Left cardiac atrium (tissue), 4 donors: Measurements from ENCODE around the gene CCR9. TPM values are rescaled to one million over a fixed set of nuclear protein-coding genes. Genes with fewer than 3 reads are reported as not detected.
A peak's percentile ranks its signal among the peaks of the same experiment; 100 is the strongest.

Experiments used
- ATAC-seq, 2 donors: fragments of 200-7000 bp; cut with Tn5 transposase; one replicate each; pipeline ENCODE4 v1.9.1; 2020; ENCODE audit warnings: mild to moderate bottlenecking in 2 of 2, moderate library complexity in 2 of 2
- DNase-seq: peaks from one replicate; pipeline ENCODE4 v3.0.0-alpha.2; 2020
- intact Hi-C, 2 donors: fragments of 100-400 bp; cut with DNase I; formaldehyde crosslinking; loops; one replicate each; pipeline versions ENCODE4 v1.14.1 to v1.15.1; 2022 to 2023
- total RNA-seq, 2 donors: library from RNA; stranded (reverse); fragmentation: NEBNext Ultra II Directional; extraction: Animal tissue kit (Norgen Biotek cat#: 25700); gene quantifications; one replicate each; pipeline ENCODE4 v1.2.1, GENCODE V29; 2021
- donor health status: DM: no; HTN: yes; CAD: no.
- donor health status: DM: no; HTN: yes; CAD: no; lungs with severe emphysema.
- donor health status: DM: yes; HTN: yes; CAD: no.
- donor health status: Dilated cardiomyopathy.

CCR9 gene
- total RNA-seq, 2 donors from 2014 or later = not detected

GRCh38 chr3:45869638-45870037 is 16.7 kb upstream of the CCR9 start:
- ATAC-seq (no peak), DNase-seq (no peak)
- intact Hi-C loops = no loop called here

DNA sequence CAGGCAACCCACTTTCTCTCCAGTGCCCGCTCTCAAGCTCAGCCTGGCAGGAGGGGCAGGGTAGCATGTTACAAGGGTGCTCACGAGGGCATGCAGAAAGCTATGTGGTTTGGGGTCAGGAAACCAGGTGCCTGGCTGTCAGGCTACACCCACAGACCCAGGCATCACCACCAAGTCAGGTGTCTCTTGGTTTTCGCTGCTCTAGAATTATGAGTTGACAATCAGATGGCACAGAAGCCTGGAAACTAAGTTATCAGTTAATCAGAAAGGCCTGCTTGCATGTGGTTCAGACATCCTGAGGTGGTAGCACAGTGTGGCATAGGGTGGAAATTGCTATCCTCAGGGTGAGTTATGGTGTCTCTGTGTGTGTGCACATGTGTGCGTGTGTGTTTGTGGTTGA is 16.2 kb upstream of the CCR9 start:
- DNase-seq = no peak
- peak in 1 of 2 donors; percentile 34 for ATAC-seq
- intact Hi-C loops = no loop called here

DNA sequence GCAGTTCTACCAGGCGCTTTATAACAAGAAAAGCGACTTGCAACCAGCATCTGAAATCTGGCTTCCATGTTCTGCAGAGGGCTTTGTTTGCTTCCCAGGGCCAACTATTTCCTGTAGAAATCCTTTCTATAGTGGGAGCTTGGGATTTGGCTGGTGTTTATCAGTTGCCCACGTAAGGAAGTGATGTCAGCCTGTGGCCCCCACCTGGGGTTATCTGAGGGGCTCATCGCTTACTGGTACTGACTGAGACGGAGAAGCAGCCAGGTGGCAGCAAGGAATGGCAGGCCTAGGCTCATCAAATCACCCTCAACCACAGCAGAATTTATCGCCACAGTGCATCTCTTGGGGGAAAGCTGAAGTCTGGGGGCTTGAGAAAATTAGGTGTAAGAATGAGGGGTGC is 14.6 kb upstream of the CCR9 start:
- DNase-seq (no peak), ATAC-seq (no peak)
- intact Hi-C loops = no loop called here

- DNase-seq = no peak
- intact Hi-C loops = no loop called here
- ATAC-seq = no peak
Observed at GRCh38 chr3:45872569-45872968, 13.8 kb upstream of the CCR9 start.

DNA sequence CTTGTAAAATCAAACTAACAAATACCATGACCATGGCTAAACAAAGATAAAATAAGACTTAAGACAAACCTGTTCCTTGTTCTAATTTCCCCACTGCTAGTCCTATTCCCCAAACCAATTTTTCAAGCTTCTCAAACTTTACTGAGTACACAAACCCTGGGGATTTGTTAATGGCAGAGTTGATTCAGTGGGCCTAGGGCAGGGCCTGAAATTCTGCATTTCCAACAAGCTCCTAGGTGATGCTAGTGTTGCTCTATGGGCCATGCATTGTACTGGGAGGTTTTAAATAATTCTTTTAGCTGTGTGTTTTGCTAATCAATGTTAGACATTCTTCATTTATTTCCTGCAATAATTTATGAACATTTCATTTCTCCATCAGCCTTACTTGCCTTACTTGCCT is 13.3 kb upstream of the CCR9 start:
- ATAC-seq = no peak
- intact Hi-C loops = no loop called here
- DNase-seq = no peak

DNA sequence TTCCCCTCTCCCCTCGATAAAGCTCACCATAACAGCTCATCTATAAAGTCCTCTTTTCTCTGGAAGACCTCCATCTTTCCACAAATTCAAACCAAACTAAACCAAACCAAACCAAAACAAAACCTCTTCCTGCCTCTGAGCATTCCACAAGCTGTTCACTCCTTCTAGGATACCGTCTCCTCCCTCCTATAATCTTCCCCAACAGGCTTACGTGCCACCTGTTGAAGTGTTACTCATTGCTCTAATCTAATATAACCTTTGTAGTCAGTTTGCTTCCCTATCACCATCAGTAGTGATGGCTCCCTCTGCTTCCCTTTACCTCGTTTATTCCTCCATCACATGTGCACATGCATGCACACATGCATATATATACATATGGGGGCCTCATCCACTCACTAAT is 12.7 kb upstream of the CCR9 start:
- ATAC-seq = no peak
- intact Hi-C loops = no loop called here

DNA sequence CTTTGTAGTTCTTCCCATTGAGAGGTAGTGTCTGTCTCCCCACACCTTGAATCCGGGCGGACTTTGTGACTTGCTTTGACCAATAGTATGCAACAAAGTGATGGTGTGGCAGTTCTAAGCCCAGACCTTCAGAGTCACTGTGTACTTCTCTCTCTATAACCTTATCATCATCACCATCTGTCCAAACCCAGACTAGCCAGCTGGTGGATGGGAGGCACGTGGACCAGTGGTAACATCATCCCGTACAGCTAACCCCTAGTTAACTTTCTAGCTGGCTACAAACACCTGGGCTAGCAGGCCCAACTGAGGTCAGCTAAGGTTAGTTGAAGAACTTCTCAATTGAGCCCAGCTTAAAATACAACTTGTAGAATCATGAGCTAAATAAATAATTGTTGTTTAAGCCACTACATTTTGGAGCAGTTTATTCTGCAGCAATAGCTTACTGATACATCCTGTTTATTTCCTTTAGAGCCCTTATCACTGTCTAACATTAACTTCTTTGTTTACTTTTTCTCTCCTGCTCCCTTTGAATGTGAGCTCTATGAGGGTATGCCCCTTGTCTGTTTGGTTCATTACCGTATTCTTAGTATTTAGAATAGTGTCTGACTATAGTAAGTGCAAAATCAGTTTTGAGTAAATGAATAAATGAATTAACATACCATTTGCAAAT is 11.5 kb upstream of the CCR9 start:
- DNase-seq (no peak), ATAC-seq (no peak)
- intact Hi-C loops = no loop called here

More for the DNA sequence above, 12.7 kb upstream of the CCR9 start:
- no peak for DNase-seq

- ATAC-seq (no peak), DNase-seq (no peak)
- intact Hi-C loops = no loop called here
Observed at GRCh38 chr3:45878124-45878523, 8.2 kb upstream of the CCR9 start.

- peak in 1 of 2 donors; percentile 40 for ATAC-seq
- no peak for DNase-seq
- intact Hi-C loops = no loop called here
Observed at GRCh38 chr3:45880725-45881077, 5.6 kb upstream of the CCR9 start.

DNA sequence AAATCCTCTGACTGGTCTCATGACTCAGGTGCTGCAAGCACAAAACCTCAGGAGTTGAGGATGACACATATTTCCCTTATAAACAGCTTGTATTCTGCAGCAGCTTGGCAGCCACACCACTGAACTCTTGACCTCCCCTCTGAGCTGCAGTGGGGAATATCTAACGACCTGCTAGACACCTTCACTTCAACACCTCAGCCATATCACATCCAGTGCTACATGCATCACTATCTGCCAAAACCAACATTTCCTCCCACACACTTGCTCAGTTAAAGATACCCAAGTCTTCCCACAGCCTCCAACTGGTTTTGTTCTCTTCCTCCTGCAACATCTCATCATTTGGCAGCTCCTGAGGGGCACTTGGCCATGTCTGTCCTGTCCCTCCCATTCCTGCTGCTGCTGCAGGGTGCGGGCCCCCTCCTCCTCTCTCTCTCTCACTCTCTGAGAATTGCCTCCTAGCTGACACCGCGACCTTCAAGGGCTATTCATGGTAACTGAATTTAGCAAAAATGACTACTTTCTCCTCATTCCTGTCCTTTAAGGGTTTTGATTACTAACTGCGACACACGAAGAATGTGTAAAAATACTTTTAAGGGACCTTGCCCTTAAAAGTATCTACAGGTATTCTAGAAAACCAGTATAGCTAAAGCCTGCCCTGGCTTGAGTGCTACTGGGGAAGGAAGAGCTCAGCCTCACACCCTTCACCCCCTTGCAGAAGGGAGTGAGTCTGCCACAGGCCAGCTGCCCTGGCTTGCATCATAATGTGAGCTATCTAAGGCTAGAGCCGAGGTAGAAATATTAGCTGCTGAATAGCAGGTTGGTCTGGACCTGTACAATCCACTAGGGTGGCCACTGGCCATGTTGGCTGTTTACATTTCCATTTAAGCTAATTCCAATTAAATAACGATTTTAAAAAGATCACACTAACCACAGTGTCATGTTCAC is 5.0 kb upstream of the CCR9 start:
- DNase-seq (peak; percentile 23), ATAC-seq (peak; percentile 87 to 95)
- intact Hi-C loops = no loop called here

DNA sequence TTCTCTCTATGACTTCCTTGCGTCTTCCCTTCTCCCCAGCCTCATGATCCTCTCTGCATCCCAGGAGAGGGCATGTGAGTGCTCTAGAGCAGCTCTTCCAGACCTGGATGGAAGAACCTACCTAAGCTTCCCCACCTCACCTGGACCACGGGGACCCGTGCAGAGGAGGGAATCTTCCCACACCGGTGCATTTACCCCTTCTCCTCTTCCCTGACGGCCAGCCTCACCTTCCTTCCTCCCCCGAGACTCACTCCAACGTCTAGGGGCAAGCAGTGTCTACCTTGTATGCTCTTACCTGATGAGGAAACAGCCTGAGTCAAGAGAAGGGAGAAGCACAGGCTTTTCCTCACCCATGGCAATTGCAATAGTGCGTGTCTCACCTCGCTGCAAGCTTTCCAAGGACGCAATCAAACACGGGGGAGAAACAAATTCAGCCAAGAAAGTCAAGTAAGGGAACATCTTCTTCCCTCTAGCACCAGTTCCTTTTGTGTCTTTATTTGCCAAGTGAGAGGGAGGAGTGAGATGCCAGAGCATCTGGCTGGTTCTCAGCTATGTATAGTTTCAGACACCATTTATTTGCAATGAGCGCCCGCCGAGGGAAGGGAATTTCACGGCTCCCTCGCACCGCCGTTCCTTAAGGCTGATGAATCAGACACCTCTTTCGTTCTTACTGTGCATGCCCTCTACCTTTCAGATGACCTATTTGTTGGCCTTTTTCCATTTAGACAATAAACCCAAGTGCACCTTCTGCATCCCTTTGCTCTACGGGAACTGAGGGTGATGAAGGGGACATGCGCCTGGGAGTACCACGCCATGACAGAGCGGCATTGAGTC is 1.8 kb upstream of the CCR9 start:
- intact Hi-C loops = no loop called here
- peak in 1 of 2 donors; percentile 17 for ATAC-seq
- DNase-seq = no peak

GRCh38 chr3:45887285-45887684 is 942 bp downstream of the CCR9 start:
- DNase-seq (no peak), ATAC-seq (no peak)
- intact Hi-C loops = no loop called here

DNA sequence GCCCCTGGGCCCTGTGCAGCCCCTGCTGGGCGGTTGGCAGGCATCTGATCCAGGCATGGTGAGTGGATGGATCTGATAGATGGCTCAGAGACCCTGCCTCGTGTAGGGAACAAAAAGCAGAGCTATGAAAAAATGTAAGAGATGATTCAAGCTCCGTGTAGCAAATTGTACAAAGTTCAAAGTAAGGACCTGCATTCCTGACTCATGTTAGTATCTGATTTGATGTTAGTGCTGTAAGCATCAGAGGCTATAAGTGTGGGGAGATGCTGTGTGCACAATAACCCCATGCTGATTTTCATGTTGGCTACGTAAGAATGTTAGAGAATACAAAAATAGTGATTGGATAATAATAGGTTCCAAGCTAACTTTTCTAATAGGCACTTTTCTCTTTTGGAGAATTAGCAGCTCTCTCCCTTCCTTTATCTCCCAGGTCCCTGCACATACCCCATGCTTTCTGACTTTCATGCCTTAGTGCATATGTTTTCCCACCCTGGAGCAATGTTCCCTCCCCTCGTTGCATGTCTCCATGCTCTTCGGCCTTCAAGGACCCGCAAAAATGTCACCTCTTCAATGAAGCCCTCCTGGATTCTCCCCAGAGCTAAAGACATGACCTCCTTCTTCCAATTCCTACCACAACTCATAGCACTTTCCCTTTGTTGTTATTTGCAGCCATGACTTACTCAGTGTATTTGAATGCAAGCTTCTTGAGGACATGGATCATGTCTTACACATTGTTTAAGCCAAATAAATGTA is 1.6 kb downstream of the CCR9 start:
- intact Hi-C loops = no loop called here
- ATAC-seq = no peak
- DNase-seq = no peak

DNA sequence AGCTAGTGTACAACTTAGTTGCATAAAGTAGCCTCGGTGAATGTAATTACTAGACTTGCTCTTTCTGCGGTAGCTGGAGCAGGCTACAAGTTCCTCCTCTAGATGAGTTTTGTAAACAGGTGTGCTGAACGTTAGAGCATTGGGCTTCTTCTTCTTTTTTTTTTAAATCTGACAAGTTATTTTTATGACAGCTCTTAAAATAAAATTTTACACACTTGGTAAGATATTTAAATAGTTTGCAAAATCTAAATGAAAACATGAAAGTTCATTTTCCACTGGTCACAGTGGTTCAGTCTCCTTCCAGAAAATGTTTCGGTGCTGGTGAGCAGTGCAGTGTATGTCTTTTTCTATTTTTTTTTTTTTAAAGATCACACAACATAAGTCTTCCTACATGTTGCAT is 3.0 kb downstream of the CCR9 start:
- no peak for DNase-seq
- ATAC-seq = no peak
- intact Hi-C loops = no loop called here

GRCh38 chr3:45890405-45890804 is 4.1 kb downstream of the CCR9 start:
- DNase-seq (no peak), ATAC-seq (no peak)
- intact Hi-C loops = no loop called here

- ATAC-seq = no peak
- DNase-seq = no peak
- intact Hi-C loops = no loop called here
Observed at GRCh38 chr3:45892161-45892560, 5.8 kb downstream of the CCR9 start.

DNA sequence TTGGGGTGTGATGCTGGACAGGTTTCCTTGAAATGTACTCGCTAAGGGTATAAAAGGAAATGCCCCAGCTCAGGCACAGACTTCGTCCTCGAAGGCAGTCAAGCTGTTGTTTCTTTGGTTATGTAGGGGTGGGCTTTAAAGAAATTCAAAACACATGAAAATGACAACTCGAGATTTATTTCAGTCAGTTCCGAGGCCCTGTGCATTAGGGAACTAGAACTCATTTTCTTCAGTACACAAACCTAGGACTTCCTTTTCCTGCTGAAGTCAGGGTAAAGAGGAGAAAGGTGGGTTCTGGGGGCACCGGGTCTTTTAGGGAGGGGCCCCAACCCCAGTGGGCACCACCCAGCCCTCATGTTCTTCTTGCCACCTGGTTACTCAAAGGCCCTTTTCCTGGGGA is 7.7 kb downstream of the CCR9 start:
- ATAC-seq (no peak), DNase-seq (no peak)
- intact Hi-C loops = no loop called here

- DNase-seq (no peak), ATAC-seq (no peak)
- intact Hi-C loops = no loop called here
Observed at GRCh38 chr3:45895686-45896468, 9.5 kb downstream of the CCR9 start.
